Epithelial cell of proximal tubule (primary cell): Measurements from ENCODE around the gene LYAR. TPM values are rescaled to one million over a fixed set of nuclear protein-coding genes. Genes with fewer than 3 reads are reported as not detected.
A peak's percentile ranks its signal among the peaks of the same experiment; 100 is the strongest.

Source experiments
- DNase-seq: peaks from one replicate; pipeline ENCODE4 v3.0.0-alpha.2; 2011; ENCODE audit warnings: low read depth
- H3K4me3 ChIP-seq: 2 replicates; pipeline ENCODE4 v1.5.1; 2011; ENCODE audit warnings: low read depth, mild to moderate bottlenecking, low read length
- total RNA-seq: library from RNA; depleted of rRNA; stranded (reverse); fragments of >200 nt; gene quantifications from 2 replicates; pipeline ENCODE4 v1.2.3, GENCODE V29; 2015
- TF ChIP-seq, protein P1 (sequence below): conservative IDR thresholded peaks from 2 replicates; pipeline ENCODE4 v1.5.1; 2012; ENCODE audit warnings: low read depth, mild to moderate bottlenecking, low read length

LYAR gene
- total RNA-seq: 35.1 and 51.6 TPM in 2 replicates

DNA sequence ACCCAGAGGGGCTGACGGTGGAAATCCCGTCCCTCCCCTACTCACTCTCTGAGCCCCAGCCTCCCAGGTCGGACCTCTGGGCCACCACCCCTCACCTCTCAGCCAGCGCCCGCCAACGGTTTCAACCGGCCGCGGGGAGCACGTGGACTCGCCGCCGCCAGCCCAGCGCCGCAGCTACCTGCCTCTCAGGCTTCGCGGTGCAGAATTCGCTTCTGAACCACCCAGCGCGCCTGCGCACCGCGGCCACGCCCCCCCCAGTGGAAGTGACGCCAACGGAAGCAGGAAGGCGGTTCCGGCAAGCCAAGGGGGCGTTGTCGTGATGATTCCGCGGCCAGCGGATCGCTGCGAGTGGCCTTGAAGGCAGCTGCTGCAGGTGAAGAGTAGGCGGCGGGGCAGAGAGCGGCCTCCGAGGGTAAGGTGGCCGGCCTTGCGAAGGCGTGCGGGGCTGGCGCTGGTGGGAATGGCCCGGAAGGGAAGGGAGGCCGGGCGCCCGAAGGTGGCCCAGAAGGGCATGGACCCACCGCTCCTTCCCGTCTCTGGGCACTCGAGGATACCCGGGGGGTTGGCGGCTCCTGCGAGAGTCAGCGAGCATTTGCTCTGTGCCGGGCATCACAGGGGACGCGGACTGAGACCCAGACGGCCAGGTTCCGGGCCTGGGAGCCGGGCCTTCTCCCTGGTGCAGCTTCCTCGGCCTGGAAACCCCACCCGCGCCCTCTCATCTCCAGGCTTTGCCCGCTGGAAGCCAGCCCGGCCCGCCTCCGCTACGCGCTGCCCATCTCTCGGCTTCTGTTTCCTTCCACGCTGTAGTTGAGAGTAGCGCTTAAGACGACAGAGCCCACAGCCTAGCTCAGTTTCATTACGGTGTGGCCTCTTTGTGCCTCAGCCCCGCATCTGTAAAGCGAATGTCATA lies at the start of gene LYAR, which contains the start of gene ZBTB49:
Gene LYAR (minus strand): TSS at position 214 of the 910 bp plus-strand sequence. CDS start 6,412 bp downstream, outside the sequence.
Gene ZBTB49 (plus strand): TSS at position 311 of the 910 bp plus-strand sequence. CDS start 9,695 bp downstream, outside the sequence.
- peak; percentile 33 for DNase-seq
- H3K4me3 ChIP-seq: peak within 1 kb of the TSS; percentile 90
- TF ChIP-seq, protein P1, sequence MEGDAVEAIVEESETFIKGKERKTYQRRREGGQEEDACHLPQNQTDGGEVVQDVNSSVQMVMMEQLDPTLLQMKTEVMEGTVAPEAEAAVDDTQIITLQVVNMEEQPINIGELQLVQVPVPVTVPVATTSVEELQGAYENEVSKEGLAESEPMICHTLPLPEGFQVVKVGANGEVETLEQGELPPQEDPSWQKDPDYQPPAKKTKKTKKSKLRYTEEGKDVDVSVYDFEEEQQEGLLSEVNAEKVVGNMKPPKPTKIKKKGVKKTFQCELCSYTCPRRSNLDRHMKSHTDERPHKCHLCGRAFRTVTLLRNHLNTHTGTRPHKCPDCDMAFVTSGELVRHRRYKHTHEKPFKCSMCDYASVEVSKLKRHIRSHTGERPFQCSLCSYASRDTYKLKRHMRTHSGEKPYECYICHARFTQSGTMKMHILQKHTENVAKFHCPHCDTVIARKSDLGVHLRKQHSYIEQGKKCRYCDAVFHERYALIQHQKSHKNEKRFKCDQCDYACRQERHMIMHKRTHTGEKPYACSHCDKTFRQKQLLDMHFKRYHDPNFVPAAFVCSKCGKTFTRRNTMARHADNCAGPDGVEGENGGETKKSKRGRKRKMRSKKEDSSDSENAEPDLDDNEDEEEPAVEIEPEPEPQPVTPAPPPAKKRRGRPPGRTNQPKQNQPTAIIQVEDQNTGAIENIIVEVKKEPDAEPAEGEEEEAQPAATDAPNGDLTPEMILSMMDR: no peak

DNA sequence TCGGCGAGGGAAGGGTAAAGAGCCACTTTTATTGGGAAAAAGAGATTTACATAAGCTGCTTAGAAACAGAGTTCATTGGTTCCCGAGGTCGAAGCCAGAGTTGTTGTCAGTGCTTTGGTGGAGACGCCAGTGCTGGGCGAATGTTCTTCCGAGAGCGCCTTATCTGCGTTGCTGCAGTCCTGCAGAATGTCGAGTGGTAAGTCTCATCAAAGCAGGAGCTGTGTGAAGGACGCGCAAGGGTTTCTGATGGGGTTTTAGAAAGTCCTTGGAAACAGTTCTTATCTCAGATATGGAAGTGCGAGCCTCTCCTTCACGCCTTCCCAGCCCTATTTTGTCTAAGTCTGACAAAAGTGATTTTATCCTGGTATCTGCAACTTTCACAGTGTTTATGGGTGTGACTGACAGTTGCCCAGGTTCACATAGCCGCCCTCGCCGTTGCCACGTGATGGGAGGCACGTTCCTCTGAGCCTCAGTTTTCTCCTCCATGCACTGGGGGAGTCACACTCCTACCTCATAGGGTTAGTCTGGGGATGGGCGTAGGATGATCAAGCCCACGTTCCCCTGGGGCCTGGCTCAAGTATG lies 49.6 kb upstream of the LYAR start:
- DNase-seq: no peak
- TF ChIP-seq, protein P1: no peak
- no peak overlapping the region for H3K4me3 ChIP-seq

- no peak for DNase-seq
- TF ChIP-seq, protein P1: no peak
- no peak overlapping the region for H3K4me3 ChIP-seq
Observed at GRCh38 chr4:4338210-4339001, 48.5 kb upstream of the LYAR start.

DNA sequence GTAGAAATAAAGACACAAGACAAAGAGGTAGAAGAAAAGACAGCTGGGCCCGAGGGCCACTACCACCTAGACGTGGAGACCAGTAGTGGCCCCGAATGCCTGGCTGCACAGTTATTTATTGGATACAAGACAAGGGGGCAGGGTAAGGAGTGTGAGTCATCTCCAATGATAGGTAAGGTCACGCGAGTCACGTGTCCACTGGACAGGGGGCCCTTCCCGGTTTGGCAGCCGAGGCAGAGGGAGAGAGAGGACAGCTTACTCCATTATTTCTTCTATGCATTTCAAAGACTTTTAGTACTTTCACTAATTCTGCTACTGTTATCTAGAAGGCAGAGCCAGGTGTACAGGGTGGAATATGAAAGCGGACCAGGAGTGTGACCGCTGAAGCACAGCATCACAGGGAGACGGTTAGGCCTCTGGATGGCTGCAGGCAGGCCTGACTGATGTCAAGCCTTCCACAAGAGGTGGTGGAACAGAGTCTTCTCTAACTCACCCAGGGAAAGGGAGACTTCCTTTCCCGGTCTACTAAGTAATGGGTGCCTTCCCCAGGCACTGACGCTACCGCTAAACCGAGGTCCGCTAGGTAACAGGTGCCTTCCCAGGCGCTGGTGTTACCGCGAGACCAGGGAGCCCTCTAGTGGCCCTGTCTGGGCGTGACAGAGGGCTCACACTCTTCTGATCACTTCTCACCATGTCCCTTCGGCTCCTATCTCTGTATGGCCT lies 45.0 kb upstream of the LYAR start:
- peak overlapping the region; percentile 15 for H3K4me3 ChIP-seq
- DNase-seq: peak; percentile 12
- TF ChIP-seq, protein P1: peak; percentile 89

DNA sequence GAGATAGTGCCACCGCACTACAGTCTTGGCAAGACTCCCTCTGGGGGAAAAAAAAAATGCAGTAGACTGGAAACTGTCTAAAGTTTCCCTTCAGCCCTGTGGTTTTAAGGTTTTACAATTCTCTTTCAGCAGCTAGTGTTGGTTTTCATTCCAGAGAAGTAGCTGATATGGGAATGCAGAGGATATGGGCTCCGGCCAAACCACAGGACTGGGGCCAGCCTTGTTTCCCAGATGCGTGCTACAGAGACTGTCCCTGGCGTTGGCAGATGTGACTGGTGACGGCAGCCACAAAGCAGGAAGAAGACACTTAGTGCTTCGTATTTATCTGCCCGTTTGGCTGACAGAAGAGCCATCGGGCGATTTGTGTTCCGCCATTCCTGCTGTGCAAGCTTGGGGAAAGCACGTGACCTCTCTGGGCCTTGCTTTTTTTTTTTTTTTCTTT lies 43.3 kb upstream of the LYAR start:
- no peak for DNase-seq
- H3K4me3 ChIP-seq: no peak overlapping the region

More for the DNA sequence above, 43.3 kb upstream of the LYAR start:
- TF ChIP-seq, protein P1: no peak
